Inflammatory macrophage treated with lipopolysaccharide for 4 hours (primary cell): ENCODE data around the gene AK8.

Experiments used
- DNase-seq: peaks from one replicate; pipeline ENCODE4 v3.0.0-alpha.2; 2020

The AK8 gene

DNA sequence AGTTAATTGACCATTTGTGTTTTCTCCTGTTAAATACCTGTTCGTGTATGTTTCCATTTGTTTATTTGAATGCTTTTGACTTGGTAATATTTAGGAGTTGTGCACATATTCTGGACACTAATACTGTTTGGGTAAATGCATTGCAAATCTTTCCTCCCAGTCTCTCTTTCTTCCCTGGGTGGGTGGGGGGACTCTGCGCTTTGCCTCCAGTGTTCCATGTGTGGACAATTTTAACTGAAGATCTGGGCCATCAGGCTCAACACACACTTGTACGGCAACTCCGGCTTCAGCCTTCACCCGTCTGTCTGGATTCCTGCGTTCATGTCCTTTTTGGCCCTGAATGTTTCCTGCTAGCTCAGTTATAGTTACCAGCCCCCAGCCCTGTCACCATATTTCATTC, 167.8 kb downstream of the AK8 start:
- no peak for DNase-seq

DNA sequence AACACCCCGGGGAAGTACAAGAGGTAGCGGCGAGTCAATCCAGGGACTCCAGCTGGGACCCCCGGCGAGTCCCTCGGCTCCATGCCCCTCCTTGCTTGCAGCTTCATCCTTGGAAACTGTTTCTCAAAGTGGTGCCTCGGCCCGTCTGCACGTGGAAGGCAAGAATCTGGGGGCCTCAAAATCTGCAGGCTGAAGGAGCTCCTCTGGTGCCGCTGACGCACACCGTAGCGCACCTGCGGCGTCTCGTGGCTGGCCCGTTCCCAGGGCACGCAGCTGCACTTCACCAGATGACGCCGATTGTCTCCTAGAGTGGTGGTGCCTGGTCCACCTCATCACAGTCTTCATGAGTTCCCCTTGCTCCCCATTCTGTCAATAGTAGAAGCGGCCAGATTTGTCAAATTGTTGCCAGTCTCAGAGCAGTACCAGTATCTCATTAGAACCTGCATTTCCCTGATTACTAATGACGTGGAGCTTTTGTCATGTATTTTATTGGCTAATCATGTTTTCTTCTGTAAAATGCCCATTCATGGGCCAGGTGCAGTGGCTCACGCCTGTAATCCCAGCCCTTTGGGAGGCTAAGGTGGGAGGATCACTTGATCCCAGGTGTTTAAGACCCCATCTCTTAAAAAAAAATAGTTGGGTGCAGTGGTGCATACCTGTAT, 169.2 kb downstream of the AK8 start:
- DNase-seq: no peak

DNA sequence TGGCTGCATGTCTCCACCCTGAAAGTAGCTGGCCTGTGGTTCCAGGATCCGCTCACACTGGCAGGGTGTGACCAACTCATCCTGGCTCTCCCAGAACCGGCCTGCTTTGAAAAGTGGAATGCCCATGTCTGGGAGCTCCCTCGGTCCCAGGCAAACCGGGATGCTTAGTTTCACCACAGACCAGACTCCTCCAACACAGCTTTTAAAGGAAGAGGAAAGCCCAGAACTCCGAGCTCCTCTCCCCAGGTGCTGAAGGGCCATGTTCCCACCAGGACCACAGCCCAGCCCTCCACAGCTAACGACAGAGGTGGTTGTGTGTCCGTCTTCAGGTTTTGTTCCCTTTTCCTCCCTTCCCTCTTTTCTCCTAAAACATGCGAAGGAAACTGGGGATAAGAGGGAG, 169.8 kb downstream of the AK8 start:
- no peak for DNase-seq

DNA sequence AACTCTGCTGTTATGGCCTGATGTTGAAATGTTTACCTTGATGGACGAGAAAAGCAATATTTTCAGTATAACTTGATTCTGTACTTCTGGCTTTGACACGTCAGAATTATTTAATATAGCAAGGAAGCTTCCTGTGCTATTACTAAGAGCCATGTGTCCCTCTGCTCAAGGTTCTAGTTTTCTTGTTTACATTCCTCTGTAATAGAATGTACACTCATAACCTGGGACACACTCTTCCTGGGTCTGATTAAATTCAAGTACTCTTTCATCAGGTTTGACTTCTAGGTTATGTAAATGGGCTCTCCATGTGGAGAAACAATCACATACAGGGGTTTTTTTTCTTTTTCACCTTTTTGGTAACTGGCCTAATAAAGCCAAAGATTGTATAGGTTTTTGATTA, 174.7 kb downstream of the AK8 start:
- DNase-seq: no peak

DNA sequence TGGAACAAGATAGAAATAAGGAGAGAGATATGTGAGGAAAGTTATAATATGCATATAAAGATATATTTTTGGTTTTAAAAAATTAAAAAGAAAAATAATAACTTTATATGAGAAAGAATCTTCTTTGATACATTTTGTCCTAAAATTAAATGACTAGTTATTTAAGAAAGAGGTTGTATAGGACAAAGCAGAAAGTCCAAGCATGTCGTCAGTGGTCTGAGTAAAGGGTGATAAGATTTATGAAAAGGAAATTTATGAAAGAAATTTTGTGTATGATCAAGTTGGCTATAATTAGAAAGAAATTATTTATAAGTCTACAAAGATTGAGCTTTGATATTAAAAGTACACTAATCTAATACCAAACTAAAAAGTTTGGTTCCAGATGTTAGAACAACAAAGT, 175.8 kb downstream of the AK8 start:
- DNase-seq: no peak

DNA sequence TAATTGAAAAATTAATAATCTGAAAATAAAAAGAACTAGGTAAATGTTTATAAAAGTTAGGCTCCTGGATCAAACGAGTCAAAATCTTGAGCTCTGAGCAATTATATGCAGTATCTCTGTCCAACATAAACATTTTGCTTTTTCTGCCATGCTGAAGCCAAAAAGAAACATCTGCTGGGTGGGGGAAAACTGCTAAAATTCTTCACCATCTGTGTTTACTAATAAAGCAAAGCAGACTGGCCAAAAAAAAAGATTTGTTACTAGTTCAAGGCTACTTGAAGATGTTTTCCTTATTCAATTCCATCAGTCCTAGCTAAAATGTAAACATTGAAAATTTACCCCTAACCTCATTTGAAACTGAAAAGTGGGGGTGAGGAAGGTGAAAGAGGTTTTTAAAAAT, 178.1 kb downstream of the AK8 start:
- DNase-seq: no peak

DNA sequence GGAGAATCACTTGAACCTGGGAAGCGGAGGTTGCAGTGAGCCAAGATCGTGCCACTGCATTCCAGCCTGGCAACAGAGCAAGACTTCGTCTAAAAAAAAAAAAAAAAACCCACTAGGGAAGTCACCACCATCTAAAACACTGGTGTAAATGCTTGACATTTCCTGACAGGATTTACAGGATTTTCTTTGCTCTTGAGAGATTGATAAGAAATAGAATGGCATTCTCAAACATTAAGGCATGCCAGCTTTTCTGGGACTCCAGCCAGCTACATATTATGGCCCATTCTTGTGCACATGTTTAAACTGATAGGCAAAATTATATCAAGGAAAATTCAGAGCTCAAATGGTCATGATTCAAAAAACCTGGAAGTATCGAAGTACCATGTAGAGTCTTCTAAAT, 179.1 kb downstream of the AK8 start:
- DNase-seq: no peak

DNA sequence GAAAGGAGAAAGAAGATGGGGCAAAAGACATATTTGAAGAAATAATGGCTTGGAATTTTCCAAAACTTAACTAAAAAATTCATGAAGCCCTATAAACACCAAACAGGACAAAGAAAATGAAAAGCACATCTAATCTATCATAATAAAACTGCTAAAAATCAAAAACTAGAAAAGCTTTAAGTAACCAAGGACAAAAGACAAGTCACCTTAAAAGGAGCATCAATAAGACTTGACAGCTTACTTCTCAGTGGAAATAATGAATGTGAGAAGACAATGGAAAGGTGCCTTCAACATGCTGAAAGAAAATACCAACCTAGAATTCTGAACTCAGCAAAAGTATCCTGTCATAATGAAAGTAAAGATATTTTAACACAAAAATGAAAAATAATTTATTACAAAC, 180.9 kb downstream of the AK8 start:
- DNase-seq: no peak

DNA sequence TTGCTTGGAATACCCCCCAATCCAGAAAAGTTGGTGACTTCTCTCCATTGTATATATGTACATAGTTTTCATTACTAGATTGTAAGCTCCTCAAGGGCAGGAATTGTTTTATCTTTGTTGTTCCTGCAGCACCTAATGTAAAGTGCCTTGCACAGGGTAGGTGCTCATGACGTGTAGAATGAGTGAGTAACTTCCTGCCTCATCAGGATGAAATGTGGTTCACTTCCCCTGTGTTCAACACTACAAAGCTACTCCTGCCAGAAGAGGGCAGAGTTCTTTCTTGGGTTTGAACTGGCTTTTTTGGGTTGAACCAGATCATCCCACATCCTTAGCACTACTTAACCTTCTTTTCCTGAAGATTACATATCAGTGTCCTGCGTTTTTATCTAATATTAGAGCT, 183.9 kb downstream of the AK8 start:
- DNase-seq: peak; percentile 54

DNA sequence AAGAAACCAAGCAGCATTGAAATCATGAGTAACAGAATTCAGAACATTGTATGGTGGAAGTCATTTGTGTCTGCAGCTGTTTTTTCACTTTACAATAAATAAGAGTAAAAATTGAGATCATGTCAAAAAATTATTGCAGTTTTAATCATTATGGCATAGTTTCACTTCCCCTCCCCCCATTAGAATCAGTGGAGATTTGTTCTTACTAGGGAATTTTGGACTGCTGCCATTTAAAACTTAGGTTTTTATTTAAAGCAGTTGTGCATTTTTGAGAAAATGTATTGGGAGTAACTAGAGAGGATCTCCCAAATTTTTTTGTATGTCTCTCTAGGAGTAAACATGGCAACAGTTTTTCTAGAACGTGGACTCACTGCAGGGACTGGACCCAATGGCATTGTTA, 187.4 kb downstream of the AK8 start:
- DNase-seq: no peak

DNA sequence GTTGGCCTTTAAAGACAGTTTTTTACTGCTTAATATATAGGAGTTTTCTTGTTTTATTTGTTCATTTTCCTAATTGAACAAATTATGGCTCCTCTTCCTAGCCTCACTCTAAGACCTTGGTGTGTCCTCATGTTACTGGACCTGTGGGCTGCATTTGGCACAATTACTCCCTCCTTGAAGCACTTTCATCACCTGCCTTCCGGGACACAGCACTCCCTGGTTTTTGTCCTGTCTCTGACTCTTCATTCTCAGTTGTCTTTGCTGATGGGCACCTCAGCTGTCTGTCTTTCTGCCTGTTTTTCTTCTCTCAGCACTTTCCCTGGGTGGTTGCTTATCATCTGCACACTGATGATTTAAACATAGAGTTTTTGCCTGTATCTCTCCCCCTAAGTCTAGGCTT, 194.2 kb downstream of the AK8 start:
- DNase-seq: no peak

DNA sequence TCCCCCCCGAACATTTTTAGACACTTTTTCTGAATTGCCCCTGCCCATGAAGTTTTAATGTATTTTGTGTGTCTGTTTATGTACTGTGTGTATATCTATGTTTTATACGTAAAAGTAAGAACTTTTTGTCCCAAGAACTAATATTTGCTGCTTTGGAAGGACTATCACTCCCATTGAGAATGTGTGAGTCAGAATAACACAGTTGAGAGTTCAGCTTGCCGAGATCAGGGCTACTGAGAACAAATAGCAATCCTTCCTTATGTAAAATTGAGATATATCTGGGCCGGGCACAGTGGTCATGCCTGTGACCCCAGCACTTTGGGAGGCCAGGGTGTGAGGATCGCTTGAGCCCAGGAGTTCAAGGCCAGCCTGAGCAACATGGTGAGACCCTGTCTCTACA, 196.5 kb downstream of the AK8 start:
- no peak for DNase-seq

DNA sequence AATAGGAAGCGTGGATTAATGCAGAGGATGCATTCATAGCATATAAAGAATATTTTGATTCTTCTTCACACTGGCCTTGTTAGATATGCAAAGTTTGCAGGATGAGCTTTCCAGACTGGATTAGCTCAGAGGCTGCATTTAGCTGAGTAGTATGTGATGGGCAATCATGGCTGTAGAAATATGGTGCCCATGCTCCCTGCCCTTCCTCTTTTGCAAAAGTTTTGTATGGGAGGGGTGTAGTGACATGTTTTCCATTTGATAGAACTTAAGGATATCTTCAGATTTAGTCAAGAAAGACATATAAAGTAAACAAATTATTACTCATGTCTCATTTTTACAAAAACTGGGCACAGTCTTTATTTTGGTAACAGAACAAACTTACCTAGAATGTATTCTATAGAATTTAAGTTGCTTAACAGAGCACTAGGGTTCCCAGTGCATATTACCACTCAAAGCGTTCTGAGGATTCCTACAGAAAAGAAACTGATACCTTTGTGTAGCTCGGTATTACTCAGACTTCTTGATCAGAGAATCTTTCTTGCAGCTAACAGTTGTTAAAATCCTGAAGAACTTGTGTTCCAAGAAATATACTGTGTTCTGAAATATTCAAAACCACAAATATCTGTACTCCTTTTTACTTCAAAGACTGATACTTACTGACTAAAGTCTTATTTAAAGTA, 198.0 kb downstream of the AK8 start:
- no peak for DNase-seq

DNA sequence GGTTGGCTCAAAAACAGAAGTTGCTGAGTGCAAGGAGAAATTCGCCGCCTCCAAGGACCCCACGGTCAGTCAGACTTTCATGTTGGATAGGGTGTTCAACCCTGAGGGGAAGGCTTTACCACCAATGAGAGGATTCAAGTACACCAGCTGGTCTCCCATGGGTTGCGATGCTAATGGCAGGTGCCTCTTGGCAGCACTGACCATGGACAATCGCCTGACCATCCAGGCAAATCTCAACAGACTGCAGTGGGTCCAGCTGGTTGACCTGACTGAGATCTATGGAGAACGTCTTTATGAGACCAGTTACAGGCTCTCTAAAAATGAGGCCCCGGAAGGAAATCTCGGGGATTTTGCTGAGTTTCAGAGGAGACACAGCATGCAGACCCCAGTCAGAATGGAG, 200.1 kb downstream of the AK8 start:
- DNase-seq: no peak
